Neuronal stem cell (in vitro differentiated cells): ENCODE measurements around the gene PHKG1.
"Not testable (repeated sequence)": the region's sequence is repeated elsewhere in the genome, so short reads cannot be mapped to it uniquely, and the experiment has no call there.

Experiments
- DNase-seq: peaks from one replicate; pipeline ENCODE4 v3.0.0-alpha.2; 2013; ENCODE audit warnings: low spot score
- H2AFZ ChIP-seq: one replicate; pipeline ENCODE4 v1.6.1; 2013; ENCODE audit warnings: mild to moderate bottlenecking, low read length, inconsistent platforms
- H2AK5ac ChIP-seq: 2 replicates; pipeline ENCODE4 v1.6.1; 2013; ENCODE audit warnings: low read depth, mild to moderate bottlenecking, inconsistent platforms, low read length, moderate library complexity, mixed read lengths
- H2BK120ac ChIP-seq: 2 replicates; pipeline ENCODE4 v1.6.1; 2013; ENCODE audit warnings: low read depth, mild to moderate bottlenecking, inconsistent platforms, low read length, moderate library complexity, mixed read lengths
- H2BK12ac ChIP-seq: one replicate; pipeline ENCODE4 v1.6.1; 2013; ENCODE audit warnings: low read length, inconsistent platforms
- H2BK15ac ChIP-seq: 2 replicates; pipeline ENCODE4 v1.6.1; 2013; ENCODE audit warnings: mild to moderate bottlenecking, low read length, inconsistent platforms, mixed read lengths
- H2BK5ac ChIP-seq: one replicate; pipeline ENCODE4 v1.6.1; 2013; ENCODE audit warnings: inconsistent platforms, mild to moderate bottlenecking, low read length, moderate library complexity
- H3K14ac ChIP-seq: one replicate; pipeline ENCODE4 v1.6.1; 2013; ENCODE audit warnings: low read length, inconsistent platforms
- H3K18ac ChIP-seq: 2 replicates; pipeline ENCODE4 v1.6.1; 2013; ENCODE audit warnings: low read length, inconsistent platforms
- H3K23ac ChIP-seq: 2 replicates; pipeline ENCODE4 v1.6.1; 2013; ENCODE audit warnings: low read depth, mild to moderate bottlenecking, mixed read lengths, low read length, inconsistent platforms; ENCODE audit not compliant: poor library complexity
- H3K27ac ChIP-seq: replicated peaks from 3 replicates; pipeline ENCODE4 v1.5.1; 2013; ENCODE audit warnings: low read length, inconsistent platforms
- H3K27me3 ChIP-seq, 3 experiments: 2 replicates each; pipeline ENCODE4 v1.6.1; 2013; ENCODE audit warnings: low read length in 3 of 3, mild to moderate bottlenecking in 2 of 3, inconsistent platforms in 1 of 3, low read depth in 1 of 3, mixed read lengths in 1 of 3, moderate library complexity in 1 of 3; ENCODE audit not compliant: control insufficient read depth in 3 of 3, insufficient read depth in 3 of 3
- H3K36me3 ChIP-seq, 2 donors: replicated peaks in 1 of 2; 2 replicates each; pipeline ENCODE4 v1.6.1; 2013; ENCODE audit warnings: low read length in 2 of 2; ENCODE audit not compliant: control insufficient read depth in 2 of 2, insufficient read depth in 2 of 2
- H3K4ac ChIP-seq: 2 replicates; pipeline ENCODE4 v1.6.1; 2013; ENCODE audit warnings: inconsistent platforms, mild to moderate bottlenecking, low read length, moderate library complexity
- H3K4me1 ChIP-seq, 2 donors: 1 replicate in 1 of 2; 2 replicates in 1 of 2; pipeline ENCODE4 v1.6.1; 2013; ENCODE audit warnings: low read length in 2 of 2, low read depth in 1 of 2; ENCODE audit not compliant: control insufficient read depth in 2 of 2, insufficient read depth in 1 of 2
- H3K4me2 ChIP-seq: one replicate; pipeline ENCODE4 v1.6.1; 2013; ENCODE audit warnings: mild to moderate bottlenecking, low read length, inconsistent platforms; ENCODE audit not compliant: insufficient read depth, poor library complexity, severe bottlenecking
- H3K4me3 ChIP-seq, 2 donors: 2 replicates each; pipeline ENCODE4 v1.5.1; 2013; ENCODE audit warnings: low read length in 2 of 2, mild to moderate bottlenecking in 2 of 2, inconsistent platforms in 1 of 2, moderate library complexity in 1 of 2
- H3K79me1 ChIP-seq: one replicate; pipeline ENCODE4 v1.6.1; 2013; ENCODE audit warnings: low read depth, mild to moderate bottlenecking, inconsistent platforms, low read length, moderate library complexity
- H3K9ac ChIP-seq: one replicate; pipeline ENCODE4 v1.6.1; 2013; ENCODE audit warnings: mild to moderate bottlenecking, low read depth, low read length, inconsistent platforms; ENCODE audit not compliant: poor library complexity
- H3K9me3 ChIP-seq, 2 donors: replicated peaks in 1 of 2; 2 replicates each; pipeline versions ENCODE3 to v1.6.1; 2013; ENCODE audit warnings: low read length in 2 of 2, mild to moderate bottlenecking in 2 of 2, inconsistent platforms in 1 of 2, low read depth in 1 of 2, mixed read lengths in 1 of 2, moderate library complexity in 1 of 2; ENCODE audit not compliant: control insufficient read depth in 2 of 2, insufficient read depth in 1 of 2
- H4K8ac ChIP-seq: one replicate; pipeline ENCODE4 v1.6.1; 2013; ENCODE audit warnings: low read depth, mild to moderate bottlenecking, inconsistent platforms, low read length, moderate library complexity
- H4K91ac ChIP-seq: one replicate; pipeline ENCODE4 v1.6.1; 2013; ENCODE audit warnings: low read length, low read depth, mild to moderate bottlenecking, inconsistent platforms; ENCODE audit not compliant: poor library complexity
- WGBS, 2 donors: extraction: QIAGEN DNeasy Blood & Tissue Kit; methylation state at CpG; one replicate each; pipeline ENCODE4 v1.1.7; 2013; ENCODE audit warnings: missing lambda C conversion rate in 2 of 2, mixed read lengths in 1 of 2; ENCODE audit not compliant: insufficient read length in 2 of 2, insufficient replicate concordance in 1 of 2; ENCODE audit errors: extremely low coverage in 2 of 2; 5-methylcytosine and 5-hydroxymethylcytosine counted together

Gene PHKG1

GRCh38 chr7:56066376-56066775 lies 26.4 kb downstream of the PHKG1 start:
- not testable (repeated sequence) for H2BK12ac ChIP-seq, H3K4ac ChIP-seq, H3K4me2 ChIP-seq, H2AK5ac ChIP-seq, H2BK120ac ChIP-seq, H3K14ac ChIP-seq, H3K9me3 ChIP-seq, H3K79me1 ChIP-seq, H3K18ac ChIP-seq, H3K27me3 ChIP-seq, H3K23ac ChIP-seq, H4K91ac ChIP-seq, H3K4me3 ChIP-seq, H3K9ac ChIP-seq, H3K4me1 ChIP-seq, H2BK15ac ChIP-seq, H2BK5ac ChIP-seq, H2AFZ ChIP-seq, H4K8ac ChIP-seq, H3K27ac ChIP-seq, DNase-seq
- WGBS, 2 donors, result no CpG with 5 or more reads among the region's 13 CpGs
- H3K36me3 ChIP-seq, result peaks cover 13 to 60% of the 10 kb centered on the region in 2 donors

- Histone ChIP-seq H3K27ac (peak within 1 kb of the TSS; percentile 97), H3K36me3 (peaks cover 16 to 65% of the 10 kb centered on the region in 2 donors), H3K4me3 (peak within 1 kb of the TSS; percentile 68 to 99), H2AFZ (peak within 1 kb of the TSS; percentile 91), H3K4ac (no peak within 1 kb of the TSS), H3K9ac (peak within 1 kb of the TSS; percentile 84), H3K9me3 (no peaks in the 10 kb centered on the region), H3K14ac (peak within 1 kb of the TSS; percentile 89), H4K8ac (peak within 1 kb of the TSS; percentile 65), H2BK5ac (peak within 1 kb of the TSS; percentile 93), H2BK12ac (no peak within 1 kb of the TSS), H3K79me1 (no peaks in the 10 kb centered on the region), H3K4me1 (peaks cover 1 to 2% of the 10 kb centered on the region in 2 donors), H4K91ac (peak within 1 kb of the TSS; percentile 85), H2BK15ac (no peak within 1 kb of the TSS), H3K23ac (peak within 1 kb of the TSS; percentile 100), H2AK5ac (no peak within 1 kb of the TSS), H2BK120ac (no peak within 1 kb of the TSS), H3K4me2 (peak within 1 kb of the TSS; percentile 54), H3K18ac (peak within 1 kb of the TSS; percentile 99), H3K27me3 (no peaks in the 10 kb centered on the region)
- no CpG with 5 or more reads among the region's 49 CpGs for WGBS, 2 donors
- DNase-seq, result peak; percentile 90
Observed at GRCh38 chr7:56063882-56064625, 28.7 kb downstream of the PHKG1 start, which contains the start of gene SUMF2. SUMF2 (plus strand) TSS chr7:56064286; CDS start chr7:56064312, 26 bp downstream.

- Histone ChIP-seq H3K23ac (no peak overlapping the region), H2AFZ (peak overlapping the region; percentile 35), H2AK5ac (no peak overlapping the region), H2BK5ac (no peak overlapping the region), H3K4me2 (no peak overlapping the region), H2BK12ac (no peak overlapping the region), H3K9me3 (no peaks in the 10 kb centered on the region), H3K18ac (no peak overlapping the region), H3K4me3 (peak overlapping the region in 1 of 2 donors; percentile 68), H3K9ac (no peak overlapping the region), H3K36me3 (peaks cover 16 to 65% of the 10 kb centered on the region in 2 donors), H3K27me3 (no peaks in the 10 kb centered on the region), H3K79me1 (no peaks in the 10 kb centered on the region), H3K4ac (no peak overlapping the region), H3K4me1 (peaks cover 1 to 2% of the 10 kb centered on the region in 2 donors), H2BK120ac (no peak overlapping the region), H3K14ac (no peak overlapping the region), H2BK15ac (no peak overlapping the region), H3K27ac (peak overlapping the region; percentile 67), H4K91ac (no peak overlapping the region), H4K8ac (no peak overlapping the region)
- no peak for DNase-seq
- whole genome bisulfite sequencing, 2 donors, result no CpG with 5 or more reads among the region's 7 CpGs
Observed at GRCh38 chr7:56063500-56063881, 29.3 kb downstream of the PHKG1 start.

GRCh38 chr7:56062382-56062781 lies 30.4 kb downstream of the PHKG1 start:
- H2BK12ac ChIP-seq, result no peak overlapping the region
- peaks cover 19 to 72% of the 10 kb centered on the region in 2 donors for H3K36me3 ChIP-seq
- no peak overlapping the region for H4K8ac ChIP-seq
- no peak for DNase-seq
- no peak overlapping the region for H2BK120ac ChIP-seq
- no peak overlapping the region for H2AK5ac ChIP-seq
- no peaks in the 10 kb centered on the region for H3K79me1 ChIP-seq
- WGBS, 2 donors, result no CpG with 5 or more reads among the region's 2 CpGs
- H3K4ac ChIP-seq, result no peak overlapping the region
- H2BK5ac ChIP-seq, result no peak overlapping the region
- H3K14ac ChIP-seq, result no peak overlapping the region
- H3K4me3 ChIP-seq, result no peak overlapping the region
- H4K91ac ChIP-seq, result no peak overlapping the region
- no peak overlapping the region for H3K27ac ChIP-seq
- no peak overlapping the region for H3K23ac ChIP-seq
- no peak overlapping the region for H3K18ac ChIP-seq
- H2BK15ac ChIP-seq, result no peak overlapping the region
- H3K9me3 ChIP-seq, result no peaks in the 10 kb centered on the region
- no peak overlapping the region for H3K4me2 ChIP-seq
- H2AFZ ChIP-seq, result no peak overlapping the region
- H3K27me3 ChIP-seq, result no peaks in the 10 kb centered on the region
- no peak overlapping the region for H3K9ac ChIP-seq
- peaks cover 1 to 2% of the 10 kb centered on the region in 2 donors for H3K4me1 ChIP-seq
